Measurements from ENCODE around the gene DIAPH2.

DNA sequence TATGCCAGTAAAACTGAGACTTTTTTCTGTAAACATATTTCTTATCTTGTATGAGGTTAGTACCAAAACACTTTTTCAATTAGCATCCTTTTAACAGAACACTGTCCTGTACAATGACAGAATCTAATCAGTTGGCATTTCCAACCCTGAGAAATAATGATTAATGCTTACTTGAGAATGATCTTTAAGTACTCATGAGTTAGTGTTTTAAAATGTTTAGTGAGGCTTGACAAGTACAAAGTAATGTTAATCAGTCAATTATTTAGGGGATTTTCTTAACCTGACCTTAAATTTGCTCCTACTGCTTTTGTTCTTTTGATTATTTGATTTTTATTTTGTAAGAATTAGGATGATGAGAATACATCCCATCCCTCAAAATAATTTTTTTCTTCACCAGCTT, 695.6 kb downstream of the DIAPH2 start:
- TF ChIP-seq GATA2 (IDR thresholded peaks at IDR 0.05; ENCODE audit: low read depth, low read length) (no peak), GATA3 (IDR thresholded peaks at IDR 0.05; ENCODE audit: low read depth, low read length) (no peak)

Measured in SH-SY5Y (cell line).